ENCODE data around the gene DUSP11.

Gene DUSP11

DNA sequence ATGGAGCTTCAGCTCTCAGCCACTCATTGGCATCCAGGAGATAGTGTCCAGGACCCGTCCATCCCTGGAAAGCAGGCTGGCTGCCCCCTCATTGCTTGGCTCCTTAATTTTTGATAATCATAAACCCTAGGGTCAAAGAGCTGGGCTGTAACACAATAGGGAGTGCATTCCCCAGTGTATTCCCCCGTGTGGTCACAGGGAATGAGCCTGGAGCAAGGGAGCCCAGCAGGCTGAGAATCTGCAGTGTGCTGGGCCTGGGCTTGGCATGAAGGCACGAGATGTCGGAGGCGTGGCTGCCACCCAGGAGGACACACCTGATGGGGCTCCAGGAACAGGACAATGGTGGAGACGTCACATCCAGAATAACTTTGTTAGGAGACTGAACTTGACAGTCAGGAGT lies 61.5 kb downstream of the DUSP11 start:
- TF ChIP-seq TAF1 (IDR thresholded peaks at IDR 0.05; ENCODE audit: borderline replicate concordance, insufficient read depth, low read length) (no peak), POLR2AphosphoS5 (IDR thresholded peaks at IDR 0.05; ENCODE audit: low read depth, low read length) (no peak), SIN3A (IDR thresholded peaks at IDR 0.05; ENCODE audit: borderline replicate concordance, insufficient read depth, low read length) (no peak), FOXP2 (optimal IDR thresholded peaks at IDR 0.05; ENCODE audit: borderline replicate concordance, extremely low read depth, extremely low read length, insufficient read depth) (no peak)
- TF ChIP-seq, protein P1, sequence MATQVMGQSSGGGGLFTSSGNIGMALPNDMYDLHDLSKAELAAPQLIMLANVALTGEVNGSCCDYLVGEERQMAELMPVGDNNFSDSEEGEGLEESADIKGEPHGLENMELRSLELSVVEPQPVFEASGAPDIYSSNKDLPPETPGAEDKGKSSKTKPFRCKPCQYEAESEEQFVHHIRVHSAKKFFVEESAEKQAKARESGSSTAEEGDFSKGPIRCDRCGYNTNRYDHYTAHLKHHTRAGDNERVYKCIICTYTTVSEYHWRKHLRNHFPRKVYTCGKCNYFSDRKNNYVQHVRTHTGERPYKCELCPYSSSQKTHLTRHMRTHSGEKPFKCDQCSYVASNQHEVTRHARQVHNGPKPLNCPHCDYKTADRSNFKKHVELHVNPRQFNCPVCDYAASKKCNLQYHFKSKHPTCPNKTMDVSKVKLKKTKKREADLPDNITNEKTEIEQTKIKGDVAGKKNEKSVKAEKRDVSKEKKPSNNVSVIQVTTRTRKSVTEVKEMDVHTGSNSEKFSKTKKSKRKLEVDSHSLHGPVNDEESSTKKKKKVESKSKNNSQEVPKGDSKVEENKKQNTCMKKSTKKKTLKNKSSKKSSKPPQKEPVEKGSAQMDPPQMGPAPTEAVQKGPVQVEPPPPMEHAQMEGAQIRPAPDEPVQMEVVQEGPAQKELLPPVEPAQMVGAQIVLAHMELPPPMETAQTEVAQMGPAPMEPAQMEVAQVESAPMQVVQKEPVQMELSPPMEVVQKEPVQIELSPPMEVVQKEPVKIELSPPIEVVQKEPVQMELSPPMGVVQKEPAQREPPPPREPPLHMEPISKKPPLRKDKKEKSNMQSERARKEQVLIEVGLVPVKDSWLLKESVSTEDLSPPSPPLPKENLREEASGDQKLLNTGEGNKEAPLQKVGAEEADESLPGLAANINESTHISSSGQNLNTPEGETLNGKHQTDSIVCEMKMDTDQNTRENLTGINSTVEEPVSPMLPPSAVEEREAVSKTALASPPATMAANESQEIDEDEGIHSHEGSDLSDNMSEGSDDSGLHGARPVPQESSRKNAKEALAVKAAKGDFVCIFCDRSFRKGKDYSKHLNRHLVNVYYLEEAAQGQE (IDR thresholded peaks at IDR 0.05; ENCODE audit: insufficient read depth in 1 of 2, low read depth in 2 of 2, low read length in 2 of 2): no peak

DNA sequence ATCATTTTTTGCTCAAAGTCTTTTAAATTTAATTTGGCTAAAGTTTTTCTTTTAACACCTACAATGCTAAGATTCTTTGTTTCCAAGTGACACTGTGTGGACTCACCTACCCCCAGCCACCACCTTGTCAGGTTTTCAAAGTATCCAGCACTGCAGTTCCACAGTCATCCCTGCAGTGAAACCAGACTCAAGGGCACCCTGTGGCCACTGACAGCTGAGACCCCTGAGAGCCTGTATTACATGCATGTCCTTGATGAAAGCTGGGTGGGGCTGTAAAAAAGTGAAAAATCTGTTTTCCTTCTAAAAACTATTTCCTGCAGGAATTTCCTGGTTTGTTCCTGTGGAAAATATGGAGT lies 62.7 kb downstream of the DUSP11 start:
- TF ChIP-seq SIN3A (IDR thresholded peaks at IDR 0.05; ENCODE audit: borderline replicate concordance, insufficient read depth, low read length): no peak
- TF ChIP-seq, protein P1 (IDR thresholded peaks at IDR 0.05; ENCODE audit: insufficient read depth in 1 of 2, low read depth in 2 of 2, low read length in 2 of 2): no peak
- no peak for TF ChIP-seq POLR2AphosphoS5 (IDR thresholded peaks at IDR 0.05; ENCODE audit: low read depth, low read length)
- TF ChIP-seq TAF1 (IDR thresholded peaks at IDR 0.05; ENCODE audit: borderline replicate concordance, insufficient read depth, low read length): no peak
- no peak for TF ChIP-seq FOXP2 (optimal IDR thresholded peaks at IDR 0.05; ENCODE audit: borderline replicate concordance, extremely low read depth, extremely low read length, insufficient read depth)

DNA sequence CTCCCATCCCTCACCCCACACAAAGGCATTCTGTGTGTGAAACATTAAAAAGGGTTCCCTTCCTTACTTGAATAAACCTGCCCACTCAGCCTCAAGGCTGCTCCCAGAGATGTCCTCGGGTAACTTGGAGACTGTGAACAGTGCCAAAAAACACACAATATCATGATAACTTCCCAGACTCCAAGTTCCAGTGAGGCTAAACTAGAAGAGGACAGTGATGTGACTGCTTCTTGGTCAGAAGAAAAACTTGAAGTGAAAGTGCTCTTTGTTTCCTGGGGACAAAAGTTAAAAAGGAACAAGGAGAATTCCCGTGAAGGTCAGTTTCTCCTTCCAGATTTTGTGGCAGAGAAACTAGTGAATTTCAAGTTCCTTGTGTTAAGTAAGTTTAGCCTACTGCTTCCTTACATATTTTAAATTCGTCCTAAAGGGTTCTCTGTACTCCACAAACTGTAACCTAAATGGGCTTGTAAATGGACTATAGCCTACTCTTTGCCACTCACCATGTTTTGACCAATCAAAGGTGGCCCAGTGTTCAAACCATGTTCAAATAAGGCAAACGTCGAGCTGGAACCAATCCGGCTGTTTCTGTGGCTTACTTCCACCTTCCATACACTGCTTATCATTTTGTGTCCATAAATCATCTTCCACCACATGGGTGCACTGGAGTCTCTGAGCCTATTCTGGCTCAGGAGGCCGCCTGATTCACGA lies 63.2 kb downstream of the DUSP11 start:
- TF ChIP-seq TAF1 (IDR thresholded peaks at IDR 0.05; ENCODE audit: borderline replicate concordance, insufficient read depth, low read length): no peak
- TF ChIP-seq FOXP2 (optimal IDR thresholded peaks at IDR 0.05; ENCODE audit: borderline replicate concordance, extremely low read depth, extremely low read length, insufficient read depth): no peak
- no peak for TF ChIP-seq POLR2AphosphoS5 (IDR thresholded peaks at IDR 0.05; ENCODE audit: low read depth, low read length)
- no peak for TF ChIP-seq SIN3A (IDR thresholded peaks at IDR 0.05; ENCODE audit: borderline replicate concordance, insufficient read depth, low read length)
- TF ChIP-seq, protein P1 (IDR thresholded peaks at IDR 0.05; ENCODE audit: insufficient read depth in 1 of 2, low read depth in 2 of 2, low read length in 2 of 2): no peak

DNA sequence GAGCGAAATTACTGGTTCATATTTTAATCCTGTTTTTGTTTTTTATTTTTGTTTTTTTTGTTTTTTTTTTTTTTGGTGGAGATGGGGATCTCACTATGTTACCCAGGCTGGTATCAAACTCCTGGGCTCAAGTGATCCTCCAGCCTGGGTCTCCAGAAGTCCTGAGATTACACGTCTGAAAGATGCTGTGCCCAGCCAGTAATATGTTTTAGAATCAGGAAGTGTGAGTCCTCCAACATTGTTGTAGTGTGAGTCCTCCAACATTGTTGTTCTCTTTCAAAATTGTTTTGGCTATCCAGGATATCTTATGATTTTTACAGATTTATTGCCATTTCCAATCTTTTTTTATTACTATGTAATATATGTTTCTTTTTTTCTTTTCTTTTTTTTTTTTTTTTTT lies 65.8 kb downstream of the DUSP11 start:
- TF ChIP-seq, protein P1 (IDR thresholded peaks at IDR 0.05; ENCODE audit: insufficient read depth in 1 of 2, low read depth in 2 of 2, low read length in 2 of 2): no peak
- TF ChIP-seq TAF1 (IDR thresholded peaks at IDR 0.05; ENCODE audit: borderline replicate concordance, insufficient read depth, low read length): no peak
- no peak for TF ChIP-seq POLR2AphosphoS5 (IDR thresholded peaks at IDR 0.05; ENCODE audit: low read depth, low read length)
- TF ChIP-seq FOXP2 (optimal IDR thresholded peaks at IDR 0.05; ENCODE audit: borderline replicate concordance, extremely low read depth, extremely low read length, insufficient read depth): no peak
- no peak for TF ChIP-seq SIN3A (IDR thresholded peaks at IDR 0.05; ENCODE audit: borderline replicate concordance, insufficient read depth, low read length)
